Keratinocyte (primary cell): Measurements from ENCODE around the gene EIF3I. TPM values are rescaled to one million over a fixed set of nuclear protein-coding genes. Genes with fewer than 3 reads are reported as not detected.

Experiments
- DNase-seq: peaks from one replicate; pipeline ENCODE4 v3.0.0-alpha.2; 2011; ENCODE audit warnings: low read depth, missing footprints, low spot score
- FAIRE-seq: peaks from 2 replicates; lab custom pipeline; 2011; peaks lifted over from hg19 to GRCh38; lab: Jason Lieb, UNC
- H2AFZ ChIP-seq: 2 replicates; pipeline ENCODE4 v1.6.0; 2012; ENCODE audit warnings: low read length, control low read depth, inconsistent platforms; ENCODE audit not compliant: control insufficient read depth
- H3K27ac ChIP-seq: 2 replicates; pipeline ENCODE4 v1.5.1; 2011; ENCODE audit warnings: low read length; ENCODE audit not compliant: control insufficient read depth, insufficient read depth
- H3K27me3 ChIP-seq: 3 replicates; pipeline ENCODE4 v1.6.0; 2011; ENCODE audit warnings: low read length; ENCODE audit not compliant: control insufficient read depth, insufficient read depth; ENCODE audit errors: extremely low read depth
- H3K36me3 ChIP-seq, 2 experiments: 2 replicates in 1 of 2; 3 replicates in 1 of 2; pipeline ENCODE4 v1.5.1; 2011; ENCODE audit warnings: low read length in 2 of 2, mild to moderate bottlenecking in 1 of 2; ENCODE audit not compliant: control insufficient read depth in 2 of 2, insufficient read depth in 2 of 2; ENCODE audit errors: extremely low read depth in 1 of 2
- H3K4me1 ChIP-seq: 3 replicates; pipeline ENCODE4 v1.5.1; 2011; ENCODE audit warnings: low read length; ENCODE audit not compliant: control insufficient read depth, insufficient read depth; ENCODE audit errors: extremely low read depth
- H3K4me2 ChIP-seq: 3 replicates; pipeline ENCODE4 v1.6.0; 2011; ENCODE audit warnings: low read depth, low read length; ENCODE audit not compliant: control insufficient read depth, insufficient read depth; ENCODE audit errors: extremely low read depth
- H3K4me3 ChIP-seq, 3 experiments: fragments of 200-600 bp in 1 of 3; sonication (generic) in 1 of 3; 2 replicates in 2 of 3; 3 replicates in 1 of 3; pipeline ENCODE4 v1.5.1; 2011 to 2016; ENCODE audit warnings: low read length in 3 of 3, mild to moderate bottlenecking in 3 of 3, control low read depth in 2 of 3, inconsistent platforms in 1 of 3, low read depth in 1 of 3, mixed read lengths in 1 of 3, mixed run types in 1 of 3, moderate library complexity in 1 of 3; ENCODE audit not compliant: control insufficient read depth in 2 of 3, insufficient read depth in 2 of 3; ENCODE audit errors: extremely low read depth in 1 of 3
- H3K79me2 ChIP-seq: 2 replicates; pipeline ENCODE4 v1.6.0; 2012; ENCODE audit warnings: low read length; ENCODE audit not compliant: control insufficient read depth, insufficient read depth
- H3K9ac ChIP-seq: 3 replicates; pipeline ENCODE4 v1.6.0; 2011; ENCODE audit warnings: low read length; ENCODE audit not compliant: control insufficient read depth, insufficient read depth; ENCODE audit errors: extremely low read depth
- H3K9me1 ChIP-seq: 3 replicates; pipeline ENCODE4 v1.6.0; 2011; ENCODE audit warnings: low read length; ENCODE audit not compliant: control insufficient read depth, insufficient read depth; ENCODE audit errors: extremely low read depth
- H3K9me3 ChIP-seq: 2 replicates; pipeline ENCODE4 v1.5.1; 2012; ENCODE audit warnings: low read depth, low read length; ENCODE audit not compliant: control insufficient read depth
- H4K20me1 ChIP-seq: 3 replicates; pipeline ENCODE4 v1.6.0; 2011; ENCODE audit warnings: low read length; ENCODE audit not compliant: control insufficient read depth, insufficient read depth; ENCODE audit errors: extremely low read depth
- CTCF ChIP-seq, 3 experiments: IDR thresholded peaks in 1 of 3; conservative IDR thresholded peaks in 1 of 3; optimal IDR thresholded peaks in 1 of 3; 2 replicates in 2 of 3; 3 replicates in 1 of 3; pipeline versions ENCODE3 to v1.5.1; 2011; ENCODE audit warnings: low read length in 3 of 3, mild to moderate bottlenecking in 3 of 3, moderate library complexity in 2 of 3, control low read depth in 1 of 3, inconsistent platforms in 1 of 3; ENCODE audit not compliant: insufficient read depth in 2 of 3; ENCODE audit errors: extremely low read depth in 1 of 3
- EZH2 ChIP-seq: IDR thresholded peaks from one replicate; pipeline ENCODE4 v1.6.1; 2012; ENCODE audit warnings: inconsistent platforms, mild to moderate bottlenecking, low read length, moderate library complexity
- dilution Hi-C: fragments of 300-500 bp; cut with MboI; formaldehyde crosslinking; loops from one replicate; pipeline ENCODE4 v1.7.0; 2020; ENCODE audit warnings: low sequenced_read_pairs; ENCODE audit not compliant: extremely low pct_ligation_motif_present
- polyA plus RNA-seq, 5 experiments: library from polyadenylated mRNA; depleted of rRNA in 3 of 5; stranded (reverse) in 3 of 5; stranded (forward) in 1 of 5; unstranded in 1 of 5; fragments of >200 nt; gene quantifications; 1 replicate in 1 of 5; 2 replicates in 3 of 5; 3 replicates in 1 of 5; pipeline versions ENCODE4 v1.2.1 to v1.2.3, GENCODE V29; 2011 to 2012; ENCODE audit warnings: missing spikeins in 2 of 5, low read depth in 1 of 5, low replicate concordance in 1 of 5

EIF3I gene
- polyA plus RNA-seq, 1 donor (not counting 4 experiments of a cell fraction or from before 2014, with no cell fraction given) = 388 TPM

- no peak overlapping the region for H3K9ac ChIP-seq
- TF ChIP-seq CTCF (optimal IDR thresholded peaks at IDR 0.05 in 1 of 3, IDR thresholded peaks at IDR 0.05 in 1 of 3, conservative IDR thresholded peaks at IDR 0.05 in 1 of 3; ENCODE audit: extremely low read depth in 1 of 3, insufficient read depth in 2 of 3, low read length in 3 of 3) (no peak), EZH2 (no peak)
- H3K9me3 ChIP-seq = no peaks in the 10 kb centered on the region
- no peak overlapping the region for H3K27ac ChIP-seq
- H4K20me1 ChIP-seq = no peaks in the 10 kb centered on the region
- FAIRE-seq = no peak
- DNase-seq = no peak
- H3K79me2 ChIP-seq = no peaks in the 10 kb centered on the region
- dilution Hi-C loops = no loop called here
- H3K4me3 ChIP-seq = no peak overlapping the region
- no peaks in the 10 kb centered on the region for H3K36me3 ChIP-seq
- H2AFZ ChIP-seq = no peak overlapping the region
- peaks cover 13% of the 10 kb centered on the region for H3K4me1 ChIP-seq
- no peak overlapping the region for H3K4me2 ChIP-seq
- no peaks in the 10 kb centered on the region for H3K9me1 ChIP-seq
- peaks cover 10% of the 10 kb centered on the region for H3K27me3 ChIP-seq
Observed at GRCh38 chr1:32274646-32275340, 52.6 kb downstream of the EIF3I start.

DNA sequence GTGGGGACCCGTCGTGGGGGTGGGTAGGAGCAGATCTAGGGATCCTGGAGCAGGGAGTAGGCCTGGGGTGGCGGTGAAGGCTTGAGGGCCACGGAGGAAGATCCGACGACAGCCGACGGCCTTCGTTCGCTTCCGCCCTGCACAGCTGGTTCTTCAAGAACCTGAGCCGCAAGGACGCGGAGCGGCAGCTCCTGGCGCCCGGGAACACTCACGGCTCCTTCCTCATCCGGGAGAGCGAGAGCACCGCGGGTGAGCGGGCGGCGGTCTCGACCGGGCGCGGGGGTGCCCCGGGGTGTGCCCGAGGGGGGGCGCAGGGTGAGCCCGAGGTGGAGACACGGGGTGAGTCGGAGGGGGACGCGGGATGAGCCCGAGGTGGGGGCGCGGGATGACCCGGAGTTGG is 53.2 kb downstream of the EIF3I start:
- H3K4me2 ChIP-seq = peak overlapping the region; percentile 27
- FAIRE-seq (no peak), DNase-seq (no peak)
- no peak overlapping the region for H3K27ac ChIP-seq
- dilution Hi-C loops = no loop called here
- H3K4me3 ChIP-seq = no peak overlapping the region
- no peak overlapping the region for H3K9ac ChIP-seq
- no peaks in the 10 kb centered on the region for H4K20me1 ChIP-seq
- H3K9me3 ChIP-seq = no peaks in the 10 kb centered on the region
- no peaks in the 10 kb centered on the region for H3K79me2 ChIP-seq
- peaks cover 13% of the 10 kb centered on the region for H3K4me1 ChIP-seq
- H3K27me3 ChIP-seq = peaks cover 10% of the 10 kb centered on the region
- no peak for TF ChIP-seq EZH2
- no peak for TF ChIP-seq CTCF (optimal IDR thresholded peaks at IDR 0.05 in 1 of 3, IDR thresholded peaks at IDR 0.05 in 1 of 3, conservative IDR thresholded peaks at IDR 0.05 in 1 of 3; ENCODE audit: extremely low read depth in 1 of 3, insufficient read depth in 2 of 3, low read length in 3 of 3)
- no peaks in the 10 kb centered on the region for H3K36me3 ChIP-seq
- peak overlapping the region; percentile 54 for H2AFZ ChIP-seq
- H3K9me1 ChIP-seq = no peaks in the 10 kb centered on the region
